HepG2 (cell line): ENCODE results near the gene GPC2. TPM values are rescaled to one million over a fixed set of nuclear protein-coding genes. Genes with fewer than 3 reads are reported as not detected.
A peak's percentile ranks its signal among the peaks of the same experiment; 100 is the strongest.

Experiments used
- AKAP8 ChIP-seq: sonication (generic); formaldehyde crosslinking; IDR thresholded peaks from 2 replicates; pipeline ENCODE4 v1.5.1; 2020; ENCODE audit warnings: mild to moderate bottlenecking, missing genetic modification reagents
- ATF2 ChIP-seq: sonication (generic); formaldehyde crosslinking; IDR thresholded peaks from 2 replicates; pipeline ENCODE4 v1.4.0; 2020; ENCODE audit warnings: missing genetic modification reagents
- BORCS8-MEF2B ChIP-seq: sonication (generic); formaldehyde crosslinking; IDR thresholded peaks from 2 replicates; pipeline ENCODE4 v1.8.0; 2022; ENCODE audit warnings: mild to moderate bottlenecking, missing genetic modification reagents
- HDAC6 ChIP-seq: fragments of 200-600 bp; sonication (generic); IDR thresholded peaks from 2 replicates; pipeline ENCODE4 v1.7.0; 2017; ENCODE audit warnings: mild to moderate bottlenecking, antibody characterized with exemption, low read length, low read depth
- IRX3 ChIP-seq: sonication (generic); formaldehyde crosslinking; IDR thresholded peaks from 2 replicates; pipeline ENCODE4 v1.8.1; 2023; ENCODE audit warnings: mild to moderate bottlenecking, low read depth, missing genetic modification reagents, borderline replicate concordance
- JUNB ChIP-seq: sonication (generic); formaldehyde crosslinking; IDR thresholded peaks from 2 replicates; pipeline ENCODE4 v1.8.0; 2022; ENCODE audit warnings: missing genetic modification reagents, mild to moderate bottlenecking, borderline replicate concordance
- MLLT10 ChIP-seq: sonication (generic); formaldehyde crosslinking; IDR thresholded peaks from 2 replicates; pipeline ENCODE4 v1.4.0; 2020; ENCODE audit warnings: missing genetic modification reagents
- NFE2L1 ChIP-seq: sonication (generic); formaldehyde crosslinking; IDR thresholded peaks from 2 replicates; pipeline ENCODE4 v1.4.0; 2020; ENCODE audit warnings: missing genetic modification reagents, mild to moderate bottlenecking, borderline replicate concordance
- PAWR ChIP-seq: sonication (generic); formaldehyde crosslinking; IDR thresholded peaks from 2 replicates; pipeline ENCODE4 v1.4.0; 2020; ENCODE audit warnings: missing genetic modification reagents, mild to moderate bottlenecking, borderline replicate concordance
- POGK ChIP-seq: sonication (generic); formaldehyde crosslinking; conservative IDR thresholded peaks from 2 replicates; pipeline ENCODE4 v1.8.0; 2022; ENCODE audit warnings: mild to moderate bottlenecking, moderate library complexity, missing genetic modification reagents
- PREB ChIP-seq: sonication (generic); formaldehyde crosslinking; IDR thresholded peaks from 2 replicates; pipeline ENCODE4 v1.4.0; 2020; ENCODE audit warnings: missing genetic modification reagents
- RBM22 ChIP-seq: fragments of 200-400 bp; formaldehyde crosslinking; optimal IDR thresholded peaks from 2 replicates; pipeline ENCODE3; 2017; ENCODE audit warnings: mild to moderate bottlenecking, low read length, moderate library complexity
- REPIN1 ChIP-seq: sonication (generic); formaldehyde crosslinking; IDR thresholded peaks from 2 replicates; pipeline ENCODE4 v1.8.0; 2022; ENCODE audit warnings: missing genetic modification reagents, low read depth, mild to moderate bottlenecking, borderline replicate concordance
- SAP130 ChIP-seq: IDR thresholded peaks from 2 replicates; pipeline ENCODE4 v1.6.1; 2016; ENCODE audit warnings: low read depth
- SSRP1 ChIP-seq: IDR thresholded peaks from 2 replicates; pipeline ENCODE4 v1.6.1; 2016; ENCODE audit warnings: control low read depth
- STAG1 ChIP-seq: sonication (generic); formaldehyde crosslinking; IDR thresholded peaks from 2 replicates; pipeline ENCODE4 v1.4.0; 2020; ENCODE audit warnings: missing genetic modification reagents
- TFAP4 ChIP-seq: sonication (generic); IDR thresholded peaks from 2 replicates; pipeline ENCODE4 v1.6.1; 2016; ENCODE audit warnings: low read depth, borderline replicate concordance
- THRA ChIP-seq: sonication (generic); formaldehyde crosslinking; IDR thresholded peaks from 2 replicates; pipeline ENCODE4 v1.4.0; 2020; ENCODE audit warnings: missing genetic modification reagents, borderline replicate concordance
- YEATS2 ChIP-seq: sonication (generic); formaldehyde crosslinking; IDR thresholded peaks from 2 replicates; pipeline ENCODE4 v1.4.0; 2020; ENCODE audit warnings: missing genetic modification reagents, borderline replicate concordance
- polyA plus RNA-seq, 8 experiments: library from polyadenylated mRNA; depleted of rRNA in 3 of 8; stranded (reverse) in 7 of 8; unstranded in 1 of 8; fragments of >200 nt; fragmentation: Illumina TruSeq in 4 of 8; extraction: Trizol in 4 of 8; gene quantifications; 2 replicates each; pipeline versions ENCODE4 v1.2.1 to v1.2.3, GENCODE V29; 2011 to 2016; ENCODE audit warnings: low read depth in 4 of 8, missing spikeins in 1 of 8, mixed read lengths in 1 of 8; ENCODE audit not compliant: insufficient read depth in 1 of 8
- total RNA-seq, 5 experiments: library from RNA; depleted of rRNA; stranded (reverse); fragments of >200 nt; fragmentation: Illumina TruSeq; extraction: Trizol; gene quantifications; 2 replicates each; pipeline ENCODE4 v1.2.3, GENCODE V29; 2016; ENCODE audit warnings: low read depth in 1 of 5

GPC2 gene
- total and polyA plus RNA-seq, 2 of the 13 experiments (the other 11 are each of a cell fraction or from before 2014, with no cell fraction given), result 0.64 to 0.78 TPM

GRCh38 chr7:100157334-100158228, 19.6 kb downstream of the GPC2 start (continued):
- TF ChIP-seq PAWR (CRISPR knock-in tag) (no peak), THRA (peak; percentile 91), PREB (CRISPR knock-in tag) (no peak), REPIN1 (no peak), YEATS2 (CRISPR knock-in tag) (peak; percentile 18; the same call in 1 of the 2 replicates), POGK (0 out of 2 replicates have a peak, but pooled peaks have one; percentile 2), SSRP1 (no peak), SAP130 (CRISPR knock-in tag) (peak; percentile 66), MLLT10 (CRISPR knock-in tag) (no peak), IRX3 (CRISPR knock-in tag) (no peak), STAG1 (CRISPR knock-in tag) (no peak), NFE2L1 (CRISPR knock-in tag) (no peak), AKAP8 (CRISPR knock-in tag) (no peak), BORCS8-MEF2B (CRISPR knock-in tag) (no peak), RBM22 (peak; percentile 56), JUNB (no peak; the same call in 1 of the 2 replicates), ATF2 (CRISPR knock-in tag) (peak; percentile 96), HDAC6 (no peak), TFAP4 (peak; percentile 46; the same call in 1 of the 2 replicates)
